Endothelial cell (in vitro differentiated cells): Measurements from ENCODE around the gene ZFAND3. TPM values are rescaled to one million over a fixed set of nuclear protein-coding genes. Genes with fewer than 3 reads are reported as not detected.

Experiments
- DNase-seq: peaks from one replicate; pipeline ENCODE4 v3.0.0; 2021; ENCODE audit warnings: low spot score
- H3K27ac Mint-ChIP-seq: one replicate; pipeline ENCODE4 v1.8.0; 2021; ENCODE audit warnings: mixed read lengths, inconsistent platforms; ENCODE audit not compliant: unreplicated experiment
- H3K27me3 Mint-ChIP-seq: one replicate; pipeline ENCODE4 v1.8.0; 2021; ENCODE audit warnings: mild to moderate bottlenecking, moderate library complexity, mixed read lengths, inconsistent platforms; ENCODE audit not compliant: unreplicated experiment
- H3K36me3 Mint-ChIP-seq: one replicate; pipeline ENCODE4 v1.8.0; 2021; ENCODE audit warnings: mild to moderate bottlenecking, low read depth, mixed read lengths, inconsistent platforms; ENCODE audit not compliant: unreplicated experiment
- H3K4me1 Mint-ChIP-seq: one replicate; pipeline ENCODE4 v1.8.0; 2021; ENCODE audit warnings: mild to moderate bottlenecking, mixed read lengths, inconsistent platforms; ENCODE audit not compliant: unreplicated experiment
- H3K4me3 Mint-ChIP-seq: one replicate; pipeline ENCODE4 v1.8.0; 2021; ENCODE audit warnings: mild to moderate bottlenecking, mixed read lengths, inconsistent platforms; ENCODE audit not compliant: unreplicated experiment
- H3K9me3 Mint-ChIP-seq: one replicate; pipeline ENCODE4 v1.8.0; 2021; ENCODE audit warnings: mixed read lengths, inconsistent platforms; ENCODE audit not compliant: unreplicated experiment
- total RNA-seq: library from RNA; stranded (reverse); fragmentation: NEBNext Ultra II Directional; extraction: Animal tissue kit (Norgen Biotek cat#: 25700); gene quantifications from one replicate; pipeline ENCODE4 v1.2.1, GENCODE V29; 2021; ENCODE audit not compliant: unreplicated experiment
- TF ChIP-seq, protein P1 (sequence below): fragments of 200-600 bp; sonication (generic); IDR thresholded peaks from one replicate; pipeline ENCODE4 v1.5.0; 2021; ENCODE audit warnings: antibody characterized with exemption; ENCODE audit not compliant: unreplicated experiment

ZFAND3 gene
- total RNA-seq, 1 donor from 2014 or later = 96.3 TPM

DNA sequence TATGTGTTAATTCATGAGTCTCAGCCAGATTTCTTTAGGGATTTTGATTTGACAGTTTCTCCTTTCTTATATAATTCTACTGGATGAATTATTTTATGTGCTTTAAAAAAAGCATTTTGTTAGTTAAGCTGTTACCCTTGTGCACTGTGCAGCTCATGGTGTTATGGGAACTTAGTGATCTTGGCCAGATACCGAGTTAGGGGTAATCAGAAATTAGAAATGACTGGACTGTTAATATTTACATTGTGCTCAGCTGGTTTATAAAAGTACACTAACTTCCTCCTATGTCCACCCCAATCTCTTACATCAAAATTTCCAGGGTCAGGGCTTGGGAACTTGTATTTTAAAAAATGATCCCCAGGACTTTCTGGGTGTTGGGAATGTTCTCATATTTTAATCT lies 260.0 kb downstream of the ZFAND3 start:
- H3K36me3 Mint-ChIP-seq = peaks cover 5% of the 10 kb centered on the region
- TF ChIP-seq, protein P1, sequence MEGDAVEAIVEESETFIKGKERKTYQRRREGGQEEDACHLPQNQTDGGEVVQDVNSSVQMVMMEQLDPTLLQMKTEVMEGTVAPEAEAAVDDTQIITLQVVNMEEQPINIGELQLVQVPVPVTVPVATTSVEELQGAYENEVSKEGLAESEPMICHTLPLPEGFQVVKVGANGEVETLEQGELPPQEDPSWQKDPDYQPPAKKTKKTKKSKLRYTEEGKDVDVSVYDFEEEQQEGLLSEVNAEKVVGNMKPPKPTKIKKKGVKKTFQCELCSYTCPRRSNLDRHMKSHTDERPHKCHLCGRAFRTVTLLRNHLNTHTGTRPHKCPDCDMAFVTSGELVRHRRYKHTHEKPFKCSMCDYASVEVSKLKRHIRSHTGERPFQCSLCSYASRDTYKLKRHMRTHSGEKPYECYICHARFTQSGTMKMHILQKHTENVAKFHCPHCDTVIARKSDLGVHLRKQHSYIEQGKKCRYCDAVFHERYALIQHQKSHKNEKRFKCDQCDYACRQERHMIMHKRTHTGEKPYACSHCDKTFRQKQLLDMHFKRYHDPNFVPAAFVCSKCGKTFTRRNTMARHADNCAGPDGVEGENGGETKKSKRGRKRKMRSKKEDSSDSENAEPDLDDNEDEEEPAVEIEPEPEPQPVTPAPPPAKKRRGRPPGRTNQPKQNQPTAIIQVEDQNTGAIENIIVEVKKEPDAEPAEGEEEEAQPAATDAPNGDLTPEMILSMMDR = no peak
- no peaks in the 10 kb centered on the region for H3K4me1 Mint-ChIP-seq
- no peaks in the 10 kb centered on the region for H3K9me3 Mint-ChIP-seq
- no peak overlapping the region for H3K4me3 Mint-ChIP-seq
- no peaks in the 10 kb centered on the region for H3K27me3 Mint-ChIP-seq
- DNase-seq = no peak
- no peak overlapping the region for H3K27ac Mint-ChIP-seq

DNA sequence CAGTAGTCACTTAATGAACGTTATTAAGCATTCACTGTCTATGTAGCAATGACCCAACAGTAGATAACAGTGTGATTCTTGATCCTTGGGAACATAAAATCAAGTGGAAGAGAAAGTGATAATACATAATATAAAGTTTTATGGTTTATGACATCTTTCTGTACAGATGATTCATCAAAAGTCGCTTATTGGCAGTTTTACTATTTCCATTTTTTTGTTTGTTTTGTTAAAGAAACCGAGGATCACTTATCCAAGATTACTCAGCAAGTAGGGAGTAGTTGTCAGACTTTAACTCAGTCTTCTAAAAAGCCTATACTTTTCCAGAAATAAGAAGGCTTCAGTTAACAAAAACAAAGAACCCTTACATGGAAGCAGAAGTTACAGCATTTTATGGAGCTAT lies 260.8 kb downstream of the ZFAND3 start:
- no peaks in the 10 kb centered on the region for H3K9me3 Mint-ChIP-seq
- no peak overlapping the region for H3K4me3 Mint-ChIP-seq
- no peaks in the 10 kb centered on the region for H3K27me3 Mint-ChIP-seq
- TF ChIP-seq, protein P1 = no peak
- H3K36me3 Mint-ChIP-seq = peaks cover under 1% of the 10 kb centered on the region
- H3K27ac Mint-ChIP-seq = no peak overlapping the region
- DNase-seq = no peak
- H3K4me1 Mint-ChIP-seq = no peaks in the 10 kb centered on the region

DNA sequence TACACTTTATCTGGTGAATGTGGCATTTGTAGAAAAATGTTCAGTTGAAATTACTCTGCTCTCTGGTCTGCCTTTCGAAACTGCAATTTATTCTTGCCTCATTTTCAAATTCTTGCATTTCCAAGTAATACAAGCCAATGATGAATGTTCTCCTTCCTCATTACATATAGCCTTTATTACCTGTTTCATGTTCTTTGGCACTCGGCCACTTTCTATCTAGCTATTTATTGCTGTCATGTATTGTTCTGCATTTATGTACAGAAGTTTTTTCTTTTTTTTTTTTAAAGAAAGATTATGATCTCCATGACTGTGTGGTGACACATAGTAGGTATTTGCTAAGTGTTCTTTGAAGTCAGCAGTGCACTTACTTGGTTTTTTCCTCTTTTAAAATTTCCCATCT lies 261.4 kb downstream of the ZFAND3 start:
- no peaks in the 10 kb centered on the region for H3K36me3 Mint-ChIP-seq
- no peaks in the 10 kb centered on the region for H3K4me1 Mint-ChIP-seq
- H3K27ac Mint-ChIP-seq = no peak overlapping the region

DNA sequence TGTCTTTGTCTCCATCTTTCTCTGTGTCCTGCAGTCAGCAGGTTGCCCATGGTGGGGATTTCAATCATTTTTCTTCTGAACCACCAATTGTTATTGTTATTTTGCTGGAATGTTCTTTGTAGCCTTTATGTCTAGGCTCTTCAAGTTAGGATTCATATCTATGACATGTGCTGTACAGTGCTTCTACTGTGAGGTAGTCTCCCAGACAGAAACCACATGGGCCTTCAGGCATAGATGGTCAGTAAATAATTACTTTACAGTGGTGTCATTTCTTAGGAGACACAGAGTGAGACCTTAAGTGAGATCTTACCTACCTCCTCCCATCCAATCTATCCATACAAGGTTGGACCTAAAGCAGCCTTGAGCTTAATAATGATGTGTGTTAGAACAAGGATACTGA lies 265.5 kb downstream of the ZFAND3 start:
- no peaks in the 10 kb centered on the region for H3K9me3 Mint-ChIP-seq
- TF ChIP-seq, protein P1 = no peak
- no peak for DNase-seq
- no peak overlapping the region for H3K4me3 Mint-ChIP-seq
- no peaks in the 10 kb centered on the region for H3K27me3 Mint-ChIP-seq
- peaks cover 4% of the 10 kb centered on the region for H3K4me1 Mint-ChIP-seq
- no peak overlapping the region for H3K27ac Mint-ChIP-seq
- H3K36me3 Mint-ChIP-seq = no peaks in the 10 kb centered on the region

More for the DNA sequence above, 261.4 kb downstream of the ZFAND3 start:
- no peaks in the 10 kb centered on the region for H3K9me3 Mint-ChIP-seq
- TF ChIP-seq, protein P1 = no peak
- H3K4me3 Mint-ChIP-seq = no peak overlapping the region
- DNase-seq = no peak
- H3K27me3 Mint-ChIP-seq = no peaks in the 10 kb centered on the region

DNA sequence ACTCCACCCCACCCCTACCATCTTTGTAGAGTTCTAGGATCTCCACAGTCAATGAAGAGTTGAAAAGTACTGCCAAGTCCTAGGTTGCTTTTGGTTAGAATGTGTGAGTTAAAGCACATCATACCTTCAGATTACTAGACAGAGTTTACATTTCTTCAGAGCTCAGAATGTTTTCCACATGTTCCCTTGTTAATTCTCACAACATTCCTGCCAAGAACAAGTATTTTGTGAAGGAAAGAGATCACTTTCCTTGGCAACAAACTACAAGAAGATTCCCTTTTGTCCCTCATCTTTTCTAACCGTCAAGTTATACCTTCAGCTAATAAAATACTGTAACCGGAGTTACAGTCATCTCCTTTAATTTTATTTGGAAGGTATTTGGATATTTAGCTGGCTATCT lies 266.8 kb downstream of the ZFAND3 start:
- no peak for DNase-seq
- H3K4me1 Mint-ChIP-seq = peaks cover 7% of the 10 kb centered on the region
- H3K4me3 Mint-ChIP-seq = no peak overlapping the region
- H3K27ac Mint-ChIP-seq = no peak overlapping the region
- H3K27me3 Mint-ChIP-seq = no peaks in the 10 kb centered on the region
- H3K9me3 Mint-ChIP-seq = no peaks in the 10 kb centered on the region
- TF ChIP-seq, protein P1 = no peak
- H3K36me3 Mint-ChIP-seq = no peaks in the 10 kb centered on the region
